Panc1 (cell line): ENCODE measurements around the gene PRDM7.

Source experiments
- REST ChIP-seq, 2 experiments: IDR thresholded peaks; 2 replicates each; pipeline ENCODE4 v1.6.1; 2011 to 2012; ENCODE audit warnings: low read depth in 2 of 2, control low read depth in 1 of 2, low read length in 1 of 2, mild to moderate bottlenecking in 1 of 2, moderate library complexity in 1 of 2; ENCODE audit not compliant: insufficient read depth in 1 of 2
- TF ChIP-seq, protein P1 (sequence below): fragments of 450-650 bp; IDR thresholded peaks from 2 replicates; pipeline ENCODE4 v1.5.1; 2017; ENCODE audit warnings: mild to moderate bottlenecking

DNA sequence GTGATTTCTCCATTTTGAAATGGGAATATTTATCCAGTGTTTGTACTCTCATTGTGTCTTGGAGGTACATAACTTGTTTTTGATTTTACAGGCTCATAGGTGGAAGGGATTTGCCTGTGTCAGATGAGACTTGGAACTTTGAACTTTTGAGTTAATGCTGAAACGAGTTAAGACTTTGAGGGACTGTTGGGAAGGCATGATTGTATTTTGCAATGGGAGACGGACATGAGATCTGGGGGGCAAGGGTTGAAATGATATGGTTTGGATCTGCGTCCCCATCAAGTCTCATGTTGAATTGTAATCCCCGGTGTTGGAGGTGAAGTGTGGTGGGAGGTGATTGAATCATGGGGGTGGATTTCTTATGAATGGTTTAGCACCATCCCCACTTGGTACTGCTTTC, 21.8 kb downstream of the PRDM7 start:
- TF ChIP-seq REST (IDR thresholded peaks at IDR 0.05; ENCODE audit: insufficient read depth in 1 of 2, low read depth in 2 of 2, low read length in 1 of 2), result no peak
- TF ChIP-seq, protein P1, sequence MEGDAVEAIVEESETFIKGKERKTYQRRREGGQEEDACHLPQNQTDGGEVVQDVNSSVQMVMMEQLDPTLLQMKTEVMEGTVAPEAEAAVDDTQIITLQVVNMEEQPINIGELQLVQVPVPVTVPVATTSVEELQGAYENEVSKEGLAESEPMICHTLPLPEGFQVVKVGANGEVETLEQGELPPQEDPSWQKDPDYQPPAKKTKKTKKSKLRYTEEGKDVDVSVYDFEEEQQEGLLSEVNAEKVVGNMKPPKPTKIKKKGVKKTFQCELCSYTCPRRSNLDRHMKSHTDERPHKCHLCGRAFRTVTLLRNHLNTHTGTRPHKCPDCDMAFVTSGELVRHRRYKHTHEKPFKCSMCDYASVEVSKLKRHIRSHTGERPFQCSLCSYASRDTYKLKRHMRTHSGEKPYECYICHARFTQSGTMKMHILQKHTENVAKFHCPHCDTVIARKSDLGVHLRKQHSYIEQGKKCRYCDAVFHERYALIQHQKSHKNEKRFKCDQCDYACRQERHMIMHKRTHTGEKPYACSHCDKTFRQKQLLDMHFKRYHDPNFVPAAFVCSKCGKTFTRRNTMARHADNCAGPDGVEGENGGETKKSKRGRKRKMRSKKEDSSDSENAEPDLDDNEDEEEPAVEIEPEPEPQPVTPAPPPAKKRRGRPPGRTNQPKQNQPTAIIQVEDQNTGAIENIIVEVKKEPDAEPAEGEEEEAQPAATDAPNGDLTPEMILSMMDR, result no peak
